GM19468 (cell line): Measurements from ENCODE around the gene NDE1.
"Not testable (repeated sequence)": the region's sequence is repeated elsewhere in the genome, so short reads cannot be mapped to it uniquely, and the experiment has no call there.

Experiments used
- ATAC-seq: cut with Tn5 transposase; IDR thresholded peaks from one replicate; pipeline ENCODE4 v1.9.1; 2021; ENCODE audit warnings: mild to moderate bottlenecking, moderate library complexity, moderate number of reproducible peaks; ENCODE audit not compliant: unreplicated experiment; ENCODE audit errors: extremely low read depth

NDE1 gene

DNA sequence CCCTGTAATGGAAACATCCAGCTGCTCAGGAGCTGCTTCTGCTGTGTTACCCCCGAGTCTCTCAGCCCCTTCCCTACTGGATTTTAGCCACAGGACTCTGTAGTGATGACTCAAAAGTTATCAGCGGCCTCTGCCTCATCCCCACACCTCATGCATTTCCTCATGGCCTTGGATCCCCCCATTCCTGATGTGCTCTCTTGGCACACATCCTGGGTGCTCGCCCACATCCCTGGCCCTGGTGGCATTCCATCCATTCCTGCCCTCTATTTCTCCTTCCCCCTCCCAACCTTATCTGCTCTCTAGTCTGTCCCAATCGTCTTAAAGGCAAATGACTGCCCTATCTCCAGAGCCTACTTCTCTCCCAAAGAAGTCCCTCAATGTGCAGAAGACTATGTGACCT, 31.7 kb upstream of the NDE1 start:
- ATAC-seq, result no peak

DNA sequence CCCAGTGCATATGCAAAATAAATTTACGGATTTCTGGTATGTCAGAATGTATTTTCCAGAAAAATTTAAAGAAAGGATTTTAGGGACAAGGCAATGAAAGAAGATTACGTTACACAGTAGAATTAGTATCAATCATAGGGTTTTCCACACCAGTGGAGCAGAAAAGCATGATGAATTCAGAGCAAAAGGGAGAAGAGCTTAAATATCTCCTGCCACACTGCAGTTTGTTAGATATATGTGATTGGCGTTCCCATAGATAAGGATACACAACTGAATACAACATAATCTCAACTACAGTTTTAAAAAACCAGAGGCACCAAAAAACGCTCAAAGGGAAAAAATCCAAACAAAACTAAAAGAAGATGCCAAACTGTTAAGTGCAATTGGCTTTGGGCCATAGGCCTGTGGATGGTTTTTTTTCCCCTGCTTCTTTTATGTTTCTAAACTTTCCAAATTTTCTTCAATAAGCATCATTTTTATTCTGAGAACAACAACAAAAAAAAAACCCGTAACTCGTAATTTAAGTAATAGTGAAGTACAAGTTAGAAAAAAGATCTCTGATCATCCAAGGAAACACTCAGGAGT, 29.3 kb upstream of the NDE1 start:
- ATAC-seq, result no peak

DNA sequence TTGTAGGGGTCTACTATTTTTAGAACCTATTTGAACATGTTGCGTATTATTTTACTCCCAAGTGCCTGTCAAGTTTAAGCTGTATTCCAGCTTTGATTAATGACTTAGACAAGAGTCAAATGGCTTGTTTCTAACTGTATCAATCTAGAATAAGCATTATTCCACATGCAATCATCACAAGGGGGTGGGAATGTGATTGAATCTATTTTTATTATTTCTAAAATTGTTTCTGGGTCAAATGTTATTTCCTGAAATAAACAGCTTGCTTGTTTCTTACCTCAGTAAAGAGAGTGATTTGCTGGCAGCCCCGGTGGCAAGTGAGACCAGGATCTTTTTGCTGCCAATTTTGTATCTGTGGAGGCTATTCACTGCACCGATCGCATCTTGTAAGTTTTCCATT, 28.6 kb upstream of the NDE1 start:
- ATAC-seq, result no peak

GRCh38 chr16:15621889-15622288, 28.2 kb upstream of the NDE1 start:
- no peak for ATAC-seq

GRCh38 chr16:15631730-15632409, 18.2 kb upstream of the NDE1 start:
- ATAC-seq, result no peak

- no peak for ATAC-seq
Measured at GRCh38 chr16:15635926-15636325, 14.1 kb upstream of the NDE1 start.

- ATAC-seq, result no peak
Measured at GRCh38 chr16:15636392-15636873, 13.6 kb upstream of the NDE1 start.

GRCh38 chr16:15639061-15639568, 10.9 kb upstream of the NDE1 start:
- ATAC-seq, result no peak

GRCh38 chr16:15640966-15641365, 9.1 kb upstream of the NDE1 start:
- ATAC-seq, result no peak

DNA sequence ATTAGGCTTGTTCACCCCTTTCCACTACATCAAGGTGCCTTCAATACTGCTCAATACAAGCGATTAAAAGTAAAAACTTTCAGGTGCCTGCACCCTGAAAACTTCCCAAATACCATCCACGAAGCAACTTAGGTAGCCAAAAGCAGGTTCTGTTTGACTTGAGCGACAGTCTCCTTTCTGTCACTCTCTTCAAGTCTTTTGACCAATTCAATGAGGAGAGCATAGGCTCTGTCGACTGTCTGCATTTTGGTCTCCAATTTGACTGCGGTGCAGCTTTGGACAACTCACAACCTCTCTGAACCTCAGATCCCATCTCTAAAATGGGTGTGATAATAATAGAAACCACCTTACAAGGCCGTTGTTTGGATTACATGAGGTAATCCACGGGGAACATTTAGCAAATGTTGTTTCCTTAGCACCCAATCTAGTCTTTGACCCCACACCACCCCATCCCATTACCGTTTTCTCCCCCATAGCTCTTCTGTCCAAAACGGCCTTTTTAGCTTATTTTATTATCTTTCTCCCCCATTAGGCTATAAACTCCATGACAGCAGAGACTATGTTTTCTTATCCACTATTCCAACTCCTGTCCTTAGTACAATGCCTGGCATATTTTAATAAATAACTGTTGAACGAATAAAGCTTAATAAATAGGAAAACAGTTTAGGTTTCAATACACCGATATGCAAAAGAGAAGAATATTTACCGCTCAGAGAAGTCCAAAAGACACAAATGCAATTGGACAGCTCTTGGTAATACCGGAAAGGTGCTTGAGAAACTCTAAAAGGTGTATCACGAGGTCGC, 8.1 kb upstream of the NDE1 start:
- ATAC-seq, result no peak

GRCh38 chr16:15642557-15643047, 7.4 kb upstream of the NDE1 start:
- peak; percentile 39 for ATAC-seq

DNA sequence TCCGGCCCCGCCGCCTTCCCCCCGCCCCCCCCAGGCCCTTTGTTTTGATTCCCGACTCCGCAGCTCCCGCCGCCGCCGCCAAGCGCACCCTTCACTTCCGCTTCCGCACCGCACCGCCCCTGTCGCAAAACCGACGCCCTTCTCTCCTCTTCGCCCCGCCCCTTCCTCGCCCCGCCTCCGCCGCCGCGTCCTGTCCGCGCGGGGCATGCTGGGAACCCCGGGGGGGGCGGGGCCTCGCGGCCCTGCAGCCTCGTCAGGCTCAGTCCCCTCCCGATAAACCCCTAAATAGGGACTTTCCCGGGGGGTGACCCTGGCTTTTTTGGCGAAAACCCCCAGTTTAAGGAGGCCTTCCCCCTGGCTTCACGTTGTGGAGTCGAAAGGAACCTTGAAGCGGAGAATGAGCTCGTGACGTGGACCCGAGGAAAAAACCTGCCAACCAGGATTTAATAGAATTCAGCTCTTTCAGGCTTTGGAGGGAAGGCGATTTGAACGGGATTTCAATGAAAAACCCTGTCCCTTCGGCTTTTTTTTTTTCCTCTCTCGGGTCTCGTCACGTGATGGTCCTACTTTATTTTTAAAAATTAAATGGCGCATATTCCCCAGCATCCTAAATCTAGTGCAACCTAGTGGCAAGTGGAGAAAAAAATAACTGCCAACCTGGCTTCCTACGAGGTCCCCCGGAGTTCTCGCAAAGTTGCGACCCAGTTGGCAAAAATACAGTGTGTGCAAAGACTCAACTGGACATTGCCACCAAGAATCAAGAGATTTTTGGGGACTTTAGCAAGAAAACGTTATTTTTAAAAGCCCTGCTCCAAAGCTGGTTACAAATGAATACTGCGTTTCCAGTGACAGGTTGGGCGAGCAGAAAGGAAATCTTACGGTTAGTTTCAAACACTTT, 6.7 kb upstream of the NDE1 start, which contains the start of gene MARF1:
MARF1 (minus strand) TSS at position 107 of the 898 bp plus-strand sequence. CDS start 3,921 bp downstream, outside the sequence.
- peak; percentile 18 for ATAC-seq

- no peak for ATAC-seq
Measured at GRCh38 chr16:15643946-15644250, 6.1 kb upstream of the NDE1 start.

- ATAC-seq, result no peak
Measured at GRCh38 chr16:15644267-15644961, 5.6 kb upstream of the NDE1 start.

- ATAC-seq, result not testable (repeated sequence)
Measured at GRCh38 chr16:15644962-15645465, 5.0 kb upstream of the NDE1 start.

DNA sequence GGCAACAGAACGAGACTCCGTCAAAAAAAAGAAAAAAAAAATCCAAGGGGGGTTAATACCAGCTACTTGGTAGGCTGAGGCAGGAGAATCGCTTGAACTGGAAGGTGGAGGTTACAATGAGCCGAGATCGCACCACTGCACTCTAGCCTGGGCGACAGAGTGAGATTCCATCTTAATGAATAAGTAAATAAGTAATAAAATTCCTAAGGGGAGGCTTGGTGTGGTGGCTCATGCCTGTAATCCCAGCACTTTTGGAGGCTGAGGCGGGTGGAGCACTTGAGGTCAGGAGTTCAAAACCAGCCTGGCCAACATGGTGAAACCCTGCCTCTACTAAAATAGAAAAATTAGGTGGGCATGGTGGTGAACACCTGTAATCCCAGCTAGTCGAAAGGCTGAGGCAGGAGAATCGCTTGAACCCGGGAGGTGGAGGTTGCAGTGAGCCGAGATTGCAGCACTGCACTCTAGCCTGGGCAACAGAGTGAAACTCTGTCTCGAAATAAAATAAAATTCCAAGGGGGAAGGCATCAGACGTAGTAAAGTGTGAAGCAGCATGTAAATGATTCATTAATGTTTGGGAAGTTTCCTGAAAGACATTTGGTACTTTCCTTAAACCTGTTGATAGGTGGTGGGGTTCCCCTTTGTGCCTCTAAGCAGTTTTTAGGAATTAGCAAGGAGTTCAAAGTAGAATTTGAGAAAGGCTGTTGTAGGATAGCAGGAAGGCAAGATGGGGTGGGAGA, 3.3 kb upstream of the NDE1 start:
- not testable (repeated sequence) for ATAC-seq

GRCh38 chr16:15647294-15648014, 2.6 kb upstream of the NDE1 start:
- ATAC-seq, result no peak
